Measurements from ENCODE around the gene GEMIN2. TPM values are rescaled to one million over a fixed set of nuclear protein-coding genes. Genes with fewer than 3 reads are reported as not detected.
A peak's percentile ranks its signal among the peaks of the same experiment; 100 is the strongest.

Gene GEMIN2
- polyA plus RNA-seq, 3 donors = 6.1 to 11.8 (median 10.2) TPM

DNA sequence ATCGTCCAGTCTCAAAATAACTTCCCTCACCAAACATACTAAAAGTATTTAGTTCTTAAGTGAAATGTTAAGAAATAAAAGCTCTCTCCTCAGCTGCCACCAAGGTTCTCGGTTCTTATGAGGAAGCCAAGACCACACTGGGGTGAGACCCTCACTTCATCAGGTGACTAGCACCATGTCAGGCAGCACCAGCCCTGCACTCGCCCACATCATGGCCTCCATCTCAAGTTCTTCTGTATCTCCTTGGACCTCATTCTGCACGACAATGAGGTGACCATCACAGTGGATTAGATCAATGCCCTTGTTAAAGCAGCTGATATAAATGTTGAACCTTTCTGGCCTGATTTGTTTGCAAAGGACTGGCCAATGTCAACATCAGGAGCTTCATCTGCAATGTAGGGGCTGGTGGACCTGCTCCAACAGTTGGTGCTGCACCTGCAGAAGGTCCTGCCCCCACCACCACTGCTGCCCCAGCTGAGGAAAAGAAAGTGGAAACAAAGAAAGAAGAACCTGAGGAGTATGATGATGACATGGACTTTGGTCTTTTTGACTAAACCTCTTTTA is 23.5 kb upstream of the GEMIN2 start:
- Histone ChIP-seq H2AFZ (ENCODE audit: insufficient read depth, low read depth, low read length, poor library complexity, severe bottlenecking) (no peak overlapping the region), H3K4me1 (ENCODE audit: control insufficient read depth in 1 of 2, insufficient read depth in 2 of 2, low read length in 2 of 2) (no peaks in the 10 kb centered on the region), H3K36me3 (replicated peaks in 1 of 2; ENCODE audit: control insufficient read depth in 1 of 2, insufficient read depth in 2 of 2, low read length in 2 of 2) (peaks cover 83 to 94% of the 10 kb centered on the region in 2 donors), H3K27me3 (ENCODE audit: control insufficient read depth in 2 of 2, insufficient read depth in 2 of 2, low read length in 2 of 2) (no peaks in the 10 kb centered on the region), H3K4me3 (replicated peaks in 1 of 3; ENCODE audit: low read depth in 2 of 3, low read length in 3 of 3) (no peak overlapping the region), H3K9ac (ENCODE audit: insufficient read depth, low read length, poor library complexity, severe bottlenecking) (no peak overlapping the region), H4K20me1 (ENCODE audit: insufficient read depth, low read length) (no peaks in the 10 kb centered on the region), H3K27ac (ENCODE audit: low read depth in 1 of 2, low read length in 2 of 2) (no peak overlapping the region), H3K4me2 (replicated peaks; ENCODE audit: extremely low read depth, low read length, poor library complexity, severe bottlenecking) (no peak overlapping the region), H3K79me2 (ENCODE audit: insufficient read depth, low read length) (peaks cover 2% of the 10 kb centered on the region), H3K9me3 (replicated peaks in 1 of 2; ENCODE audit: control insufficient read depth in 1 of 2, insufficient read depth in 1 of 2, low read length in 2 of 2) (no peaks in the 10 kb centered on the region)
- H3K4me1 Mint-ChIP-seq = peaks cover 2% of the 10 kb centered on the region
- no peak overlapping the region for H3K27ac Mint-ChIP-seq
- H3K4me3 Mint-ChIP-seq = no peak overlapping the region
- intact Hi-C loops (cut with micrococcal nuclease) = no loop called here
- 100% methylated on average over 1 of the region's 4 CpGs for WGBS (ENCODE audit: insufficient coverage)
- TF ChIP-seq, protein P1, sequence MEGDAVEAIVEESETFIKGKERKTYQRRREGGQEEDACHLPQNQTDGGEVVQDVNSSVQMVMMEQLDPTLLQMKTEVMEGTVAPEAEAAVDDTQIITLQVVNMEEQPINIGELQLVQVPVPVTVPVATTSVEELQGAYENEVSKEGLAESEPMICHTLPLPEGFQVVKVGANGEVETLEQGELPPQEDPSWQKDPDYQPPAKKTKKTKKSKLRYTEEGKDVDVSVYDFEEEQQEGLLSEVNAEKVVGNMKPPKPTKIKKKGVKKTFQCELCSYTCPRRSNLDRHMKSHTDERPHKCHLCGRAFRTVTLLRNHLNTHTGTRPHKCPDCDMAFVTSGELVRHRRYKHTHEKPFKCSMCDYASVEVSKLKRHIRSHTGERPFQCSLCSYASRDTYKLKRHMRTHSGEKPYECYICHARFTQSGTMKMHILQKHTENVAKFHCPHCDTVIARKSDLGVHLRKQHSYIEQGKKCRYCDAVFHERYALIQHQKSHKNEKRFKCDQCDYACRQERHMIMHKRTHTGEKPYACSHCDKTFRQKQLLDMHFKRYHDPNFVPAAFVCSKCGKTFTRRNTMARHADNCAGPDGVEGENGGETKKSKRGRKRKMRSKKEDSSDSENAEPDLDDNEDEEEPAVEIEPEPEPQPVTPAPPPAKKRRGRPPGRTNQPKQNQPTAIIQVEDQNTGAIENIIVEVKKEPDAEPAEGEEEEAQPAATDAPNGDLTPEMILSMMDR (IDR thresholded peaks at IDR 0.05) = no peak
- H3K9me3 Mint-ChIP-seq = no peaks in the 10 kb centered on the region
- DNase-seq = no peak
- peaks cover 0 to 1% (median 0%) of the 10 kb centered on the region in 3 donors for H3K27me3 Mint-ChIP-seq (ENCODE audit: low read depth in 3 of 3)
- peaks cover 68 to 86% of the 10 kb centered on the region in 2 donors for H3K36me3 Mint-ChIP-seq

DNA sequence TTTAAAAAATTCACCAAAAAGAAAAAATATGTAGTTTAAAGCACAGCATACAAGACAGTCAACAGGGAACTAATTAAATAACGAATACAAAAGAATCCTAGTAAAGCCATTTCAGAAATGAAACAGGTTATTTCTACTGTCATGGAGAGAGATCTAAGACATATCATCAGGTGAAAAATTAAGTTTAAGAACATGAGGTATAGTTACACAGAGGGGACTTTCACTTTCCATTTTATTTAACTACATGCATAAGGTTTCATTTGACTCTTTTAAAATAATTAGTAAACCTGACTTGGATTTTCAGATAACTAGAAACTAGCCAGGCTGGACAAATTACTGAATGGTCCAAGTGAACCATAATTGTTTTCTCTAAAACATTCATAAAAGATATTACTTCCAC is 22.4 kb upstream of the GEMIN2 start:
- Mint-ChIP-seq H3K4me3 (no peak overlapping the region), H3K4me1 (peaks cover 2% of the 10 kb centered on the region), H3K36me3 (peaks cover 61 to 84% of the 10 kb centered on the region in 2 donors), H3K27me3 (ENCODE audit: low read depth in 3 of 3) (peaks cover 0 to 1% (median 0%) of the 10 kb centered on the region in 3 donors), H3K9me3 (no peaks in the 10 kb centered on the region), H3K27ac (no peak overlapping the region)
- Histone ChIP-seq H4K20me1 (ENCODE audit: insufficient read depth, low read length) (no peaks in the 10 kb centered on the region), H3K4me1 (ENCODE audit: control insufficient read depth in 1 of 2, insufficient read depth in 2 of 2, low read length in 2 of 2) (no peaks in the 10 kb centered on the region), H3K36me3 (replicated peaks in 1 of 2; ENCODE audit: control insufficient read depth in 1 of 2, insufficient read depth in 2 of 2, low read length in 2 of 2) (peaks cover 72 to 94% of the 10 kb centered on the region in 2 donors), H3K79me2 (ENCODE audit: insufficient read depth, low read length) (peaks cover 6% of the 10 kb centered on the region), H3K9me3 (replicated peaks in 1 of 2; ENCODE audit: control insufficient read depth in 1 of 2, insufficient read depth in 1 of 2, low read length in 2 of 2) (no peaks in the 10 kb centered on the region), H2AFZ (ENCODE audit: insufficient read depth, low read depth, low read length, poor library complexity, severe bottlenecking) (no peak overlapping the region), H3K27ac (ENCODE audit: low read depth in 1 of 2, low read length in 2 of 2) (peak overlapping the region in 1 of 2 donors; percentile 12), H3K4me2 (replicated peaks; ENCODE audit: extremely low read depth, low read length, poor library complexity, severe bottlenecking) (no peak overlapping the region), H3K4me3 (replicated peaks in 1 of 3; ENCODE audit: low read depth in 2 of 3, low read length in 3 of 3) (no peak overlapping the region), H3K27me3 (ENCODE audit: control insufficient read depth in 2 of 2, insufficient read depth in 2 of 2, low read length in 2 of 2) (no peaks in the 10 kb centered on the region), H3K9ac (ENCODE audit: insufficient read depth, low read length, poor library complexity, severe bottlenecking) (no peak overlapping the region)
- TF ChIP-seq, protein P1 (IDR thresholded peaks at IDR 0.05) = no peak
- no peak for DNase-seq
- WGBS (ENCODE audit: insufficient coverage) = no CpG with 5 or more reads among the region's 1 CpG
- intact Hi-C loops (cut with micrococcal nuclease) = no loop called here

All from CD14-positive monocyte (primary cell).